Femur (tissue), 1 donor: ENCODE data around the gene MAPK12.

Experiments used
- DNase-seq: peaks from one replicate; pipeline ENCODE4 v3.0.0-alpha.2; 2017

MAPK12 gene

GRCh38 chr22:50261615-50262459 is at the start of gene MAPK12:
TSS of gene MAPK12 (minus strand) at chr22:50261683. CDS start at chr22:50261509, 174 bp downstream.
- DNase-seq: no peak

- no peak for DNase-seq
Observed at GRCh38 chr22:50310949-50311444, 49.5 kb upstream of the MAPK12 start.

GRCh38 chr22:50310031-50310722 is 48.7 kb upstream of the MAPK12 start:
- no peak for DNase-seq

GRCh38 chr22:50309601-50309991 is 48.1 kb upstream of the MAPK12 start:
- peak; percentile 43 for DNase-seq

- peak; percentile 53 for DNase-seq
Observed at GRCh38 chr22:50308986-50309600, 47.6 kb upstream of the MAPK12 start.

- peak; percentile 84 for DNase-seq
Observed at GRCh38 chr22:50308597-50308935, 47.1 kb upstream of the MAPK12 start.

- peak; percentile 63 for DNase-seq
Observed at GRCh38 chr22:50307890-50308596, 46.6 kb upstream of the MAPK12 start.

GRCh38 chr22:50306753-50307749 is 45.6 kb upstream of the MAPK12 start, which contains the start of gene PLXNB2:
TSS of gene PLXNB2 (minus strand) at chr22:50307646. CDS start at chr22:50290584, 17,062 bp downstream.
- peak; percentile 91 for DNase-seq

GRCh38 chr22:50305923-50306566 is 44.6 kb upstream of the MAPK12 start:
- DNase-seq: peak; percentile 90

- DNase-seq: no peak
Observed at GRCh38 chr22:50305393-50305922, 44.0 kb upstream of the MAPK12 start.

GRCh38 chr22:50304528-50305392 is 43.3 kb upstream of the MAPK12 start:
- no peak for DNase-seq

- DNase-seq: no peak
Observed at GRCh38 chr22:50303848-50304527, 42.5 kb upstream of the MAPK12 start.

- DNase-seq: no peak
Observed at GRCh38 chr22:50303515-50303847, 42.0 kb upstream of the MAPK12 start.

GRCh38 chr22:50302564-50302963 is 41.1 kb upstream of the MAPK12 start:
- peak; percentile 66 for DNase-seq

GRCh38 chr22:50302041-50302541 is 40.6 kb upstream of the MAPK12 start:
- no peak for DNase-seq

- DNase-seq: peak; percentile 85
Observed at GRCh38 chr22:50301581-50301991, 40.1 kb upstream of the MAPK12 start.

- no peak for DNase-seq
Observed at GRCh38 chr22:50300620-50301257, 39.3 kb upstream of the MAPK12 start.
